ENCODE data around the gene FAM222A.

Gene FAM222A

DNA sequence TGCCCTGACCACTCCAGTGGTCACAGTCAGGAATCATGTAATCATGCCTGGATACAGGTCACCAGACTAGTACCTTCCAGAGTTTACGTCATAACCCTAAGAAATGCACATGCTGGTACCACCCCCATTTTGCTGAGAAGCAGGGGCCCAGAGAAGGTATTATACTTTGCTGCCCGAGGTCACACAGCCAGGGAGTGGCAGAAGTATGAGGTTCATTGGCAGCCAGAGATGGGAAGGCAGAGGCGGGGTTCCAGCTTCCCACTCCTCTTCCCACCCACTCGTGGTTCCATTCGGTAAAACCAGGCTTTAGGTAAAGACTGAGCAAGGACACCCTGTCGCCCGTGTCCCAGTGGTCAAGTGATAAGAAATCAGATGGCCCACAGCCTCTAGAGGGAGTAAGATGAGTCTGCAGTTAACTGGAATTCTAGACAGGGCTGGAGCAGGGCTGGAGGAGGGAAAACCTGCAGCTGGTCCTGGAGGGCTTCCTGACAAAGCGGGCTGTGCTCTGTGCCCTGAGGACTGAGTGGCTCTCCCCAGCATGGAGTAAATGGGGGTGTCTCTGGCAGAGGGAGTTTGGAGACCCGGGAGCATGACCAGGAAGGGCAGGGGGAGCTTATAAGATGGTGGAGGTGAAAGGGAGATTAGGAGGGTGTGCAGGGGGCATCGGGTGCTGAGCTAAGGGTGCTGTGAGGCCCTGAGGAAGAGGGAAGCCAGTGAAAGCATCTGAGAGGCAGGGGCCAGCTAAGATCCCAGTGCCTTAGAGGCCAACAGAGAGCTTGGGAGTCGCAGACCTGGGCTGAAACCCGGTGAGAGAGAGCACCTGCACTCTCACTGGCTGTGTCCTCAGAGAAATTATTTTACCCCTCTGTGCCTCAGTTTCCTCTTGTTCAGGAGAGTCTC lies 5.7 kb downstream of the FAM222A start:
- TF ChIP-seq, protein P1, sequence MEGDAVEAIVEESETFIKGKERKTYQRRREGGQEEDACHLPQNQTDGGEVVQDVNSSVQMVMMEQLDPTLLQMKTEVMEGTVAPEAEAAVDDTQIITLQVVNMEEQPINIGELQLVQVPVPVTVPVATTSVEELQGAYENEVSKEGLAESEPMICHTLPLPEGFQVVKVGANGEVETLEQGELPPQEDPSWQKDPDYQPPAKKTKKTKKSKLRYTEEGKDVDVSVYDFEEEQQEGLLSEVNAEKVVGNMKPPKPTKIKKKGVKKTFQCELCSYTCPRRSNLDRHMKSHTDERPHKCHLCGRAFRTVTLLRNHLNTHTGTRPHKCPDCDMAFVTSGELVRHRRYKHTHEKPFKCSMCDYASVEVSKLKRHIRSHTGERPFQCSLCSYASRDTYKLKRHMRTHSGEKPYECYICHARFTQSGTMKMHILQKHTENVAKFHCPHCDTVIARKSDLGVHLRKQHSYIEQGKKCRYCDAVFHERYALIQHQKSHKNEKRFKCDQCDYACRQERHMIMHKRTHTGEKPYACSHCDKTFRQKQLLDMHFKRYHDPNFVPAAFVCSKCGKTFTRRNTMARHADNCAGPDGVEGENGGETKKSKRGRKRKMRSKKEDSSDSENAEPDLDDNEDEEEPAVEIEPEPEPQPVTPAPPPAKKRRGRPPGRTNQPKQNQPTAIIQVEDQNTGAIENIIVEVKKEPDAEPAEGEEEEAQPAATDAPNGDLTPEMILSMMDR (IDR thresholded peaks at IDR 0.05; ENCODE audit: low read depth, low read length) = peak; percentile 60

DNA sequence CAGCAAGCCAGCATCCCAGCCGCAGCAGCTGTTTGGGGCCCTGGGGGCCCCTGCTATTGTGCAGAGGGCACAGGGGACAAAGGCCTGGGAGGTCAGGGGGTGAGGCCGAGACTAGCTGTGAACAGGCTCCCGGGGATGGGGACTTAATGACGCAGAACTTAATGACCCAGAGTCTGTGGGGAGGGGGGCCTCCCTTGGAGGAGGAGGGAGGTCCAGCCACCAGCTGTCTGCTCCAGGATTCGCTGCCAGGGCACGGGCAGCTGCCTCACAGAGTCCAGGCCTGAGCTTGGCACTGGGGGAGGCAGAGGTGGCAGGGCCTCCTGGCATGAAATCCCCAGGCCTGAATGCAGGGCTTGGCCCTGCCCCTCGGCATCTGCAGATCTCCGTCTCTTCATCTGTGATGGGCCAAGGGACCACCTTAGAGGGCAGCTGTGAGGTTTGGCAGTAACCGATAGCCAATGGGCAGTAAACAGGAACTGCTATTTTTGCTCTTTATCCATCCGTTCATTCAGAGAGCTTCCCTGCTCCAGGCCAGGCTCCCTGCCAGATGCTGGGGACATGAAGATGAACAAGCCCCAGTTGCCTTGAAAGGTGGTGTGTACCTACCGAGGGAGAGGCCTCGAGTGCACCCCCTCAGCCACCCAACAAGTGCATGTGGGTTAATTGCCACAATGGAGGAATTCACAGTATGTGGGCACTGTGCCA lies 6.7 kb downstream of the FAM222A start:
- Histone ChIP-seq H3K27me3 (ENCODE audit: insufficient read depth, low read depth, severe bottlenecking) (no peaks in the 10 kb centered on the region), H3K9me3 (ENCODE audit: severe bottlenecking) (no peaks in the 10 kb centered on the region), H3K36me3 (peaks cover 81% of the 10 kb centered on the region), H3K4me3 (ENCODE audit: low read depth, low read length) (no peak overlapping the region), H3K27ac (peak overlapping the region; percentile 33)
- TF ChIP-seq, protein P1 (IDR thresholded peaks at IDR 0.05; ENCODE audit: low read depth, low read length) = no peak
- no peak for DNase-seq

More for the DNA sequence above, 5.7 kb downstream of the FAM222A start:
- peak overlapping the region; percentile 14 for H3K27ac ChIP-seq
- H3K9me3 ChIP-seq (ENCODE audit: severe bottlenecking) = no peaks in the 10 kb centered on the region
- DNase-seq = peak; percentile 56
- H3K27me3 ChIP-seq (ENCODE audit: insufficient read depth, low read depth, severe bottlenecking) = no peaks in the 10 kb centered on the region
- H3K4me3 ChIP-seq (ENCODE audit: low read depth, low read length) = no peak overlapping the region
- peaks cover 77% of the 10 kb centered on the region for H3K36me3 ChIP-seq

DNA sequence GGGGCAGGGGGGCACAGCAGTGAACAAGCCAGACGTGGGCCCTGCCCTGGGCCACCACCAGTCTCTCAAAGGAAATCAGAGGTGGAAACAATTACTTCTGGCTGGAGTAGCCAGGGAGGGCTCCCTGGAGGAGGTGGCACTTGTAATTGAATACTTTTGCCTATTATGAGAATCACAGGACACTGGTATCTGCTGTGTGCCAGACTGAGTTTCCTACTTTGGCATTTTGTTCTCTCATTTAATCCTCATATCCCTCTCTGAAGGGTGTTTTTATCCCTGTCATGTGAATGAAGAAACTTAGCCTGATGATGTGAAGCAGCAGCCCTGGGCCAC lies 7.2 kb downstream of the FAM222A start:
- Histone ChIP-seq H3K27me3 (ENCODE audit: insufficient read depth, low read depth, severe bottlenecking) (no peaks in the 10 kb centered on the region), H3K4me3 (ENCODE audit: low read depth, low read length) (no peak overlapping the region), H3K9me3 (ENCODE audit: severe bottlenecking) (no peaks in the 10 kb centered on the region), H3K27ac (no peak overlapping the region), H3K36me3 (peaks cover 82% of the 10 kb centered on the region)
- TF ChIP-seq, protein P1 (IDR thresholded peaks at IDR 0.05; ENCODE audit: low read depth, low read length) = no peak
- no peak for DNase-seq

DNA sequence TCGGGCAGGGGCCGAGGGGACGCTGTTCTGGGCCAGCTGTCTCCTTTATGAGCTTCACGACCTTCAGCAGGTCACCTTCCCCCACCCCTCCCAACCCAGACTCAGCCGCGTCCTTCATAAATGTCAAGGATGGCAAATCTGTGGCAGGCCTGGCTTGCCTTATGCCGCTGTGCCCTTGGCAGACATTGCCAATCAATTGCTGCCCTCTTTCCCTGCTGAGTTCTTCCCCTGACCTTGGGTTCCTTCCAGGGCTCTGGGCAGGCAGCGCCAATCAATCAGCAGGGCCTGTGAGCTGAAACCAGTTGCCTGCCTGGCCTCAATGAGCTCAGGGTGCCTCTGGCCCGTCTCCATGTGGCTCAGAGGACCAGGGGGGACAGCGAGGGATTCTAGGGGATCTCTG lies 7.7 kb downstream of the FAM222A start:
- H3K27me3 ChIP-seq (ENCODE audit: insufficient read depth, low read depth, severe bottlenecking) = no peaks in the 10 kb centered on the region
- peaks cover 80% of the 10 kb centered on the region for H3K36me3 ChIP-seq
- no peaks in the 10 kb centered on the region for H3K9me3 ChIP-seq (ENCODE audit: severe bottlenecking)
- H3K27ac ChIP-seq = no peak overlapping the region
- TF ChIP-seq, protein P1 (IDR thresholded peaks at IDR 0.05; ENCODE audit: low read depth, low read length) = no peak
- no peak for DNase-seq
- no peak overlapping the region for H3K4me3 ChIP-seq (ENCODE audit: low read depth, low read length)

DNA sequence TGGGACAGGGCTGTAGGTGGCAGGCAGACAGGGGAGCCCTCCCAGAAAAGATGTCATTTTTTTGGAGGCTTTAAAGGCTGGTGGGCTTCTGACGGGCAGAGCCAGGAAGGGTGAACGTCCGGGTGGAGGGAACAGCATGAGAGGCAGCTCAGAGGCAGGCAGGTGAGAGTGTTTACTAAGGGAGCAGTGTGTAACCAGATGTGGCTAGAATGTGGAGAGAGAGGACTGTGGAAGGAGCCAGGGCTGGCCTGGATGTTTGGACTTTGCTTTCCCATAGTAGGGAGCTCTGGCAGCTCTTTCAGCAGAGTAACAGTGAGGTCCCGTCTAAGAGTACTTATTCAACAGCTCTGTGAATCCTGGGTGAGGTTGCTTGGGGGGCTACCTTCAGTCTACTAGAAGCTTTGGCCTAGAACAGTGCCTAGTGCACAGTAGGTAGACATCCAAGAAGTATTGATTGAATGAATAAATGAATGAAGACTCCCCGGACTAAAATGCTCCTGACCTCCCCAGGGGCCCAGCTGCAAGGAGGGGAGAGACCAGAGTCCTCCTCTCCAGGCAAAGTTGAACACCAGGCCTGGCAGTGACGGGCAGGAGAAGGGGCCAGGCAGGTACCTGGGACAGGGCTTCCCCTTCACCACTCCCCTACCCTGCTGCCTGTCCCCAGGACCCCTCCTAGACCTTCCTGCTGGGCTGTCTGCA lies 8.5 kb downstream of the FAM222A start:
- TF ChIP-seq, protein P1 (IDR thresholded peaks at IDR 0.05; ENCODE audit: low read depth, low read length) = no peak
- no peaks in the 10 kb centered on the region for H3K27me3 ChIP-seq (ENCODE audit: insufficient read depth, low read depth, severe bottlenecking)
- H3K9me3 ChIP-seq (ENCODE audit: severe bottlenecking) = no peaks in the 10 kb centered on the region
- H3K36me3 ChIP-seq = peaks cover 80% of the 10 kb centered on the region
- H3K27ac ChIP-seq = no peak overlapping the region
- DNase-seq = no peak
- H3K4me3 ChIP-seq (ENCODE audit: low read depth, low read length) = no peak overlapping the region
